Measurements from ENCODE around the gene CELF5. TPM values are rescaled to one million over a fixed set of nuclear protein-coding genes. Genes with fewer than 3 reads are reported as not detected.
"Not testable (repeated sequence)": the region's sequence is repeated elsewhere in the genome, so short reads cannot be mapped to it uniquely, and the experiment has no call there.

The CELF5 gene
- total RNA-seq, 2 experiments from 2014 or later, result 0.13 TPM; not detected in 1

GRCh38 chr19:3333020-3333583 lies 108.6 kb downstream of the CELF5 start:
- Histone ChIP-seq H3K9me3 (ENCODE audit: low read length) (no peaks in the 10 kb centered on the region), H3K4me2 (ENCODE audit: low read length) (no peak overlapping the region), H3K27ac (ENCODE audit: low read depth, low read length, poor library complexity, severe bottlenecking) (no peak overlapping the region), H3K79me2 (ENCODE audit: insufficient read depth, low read depth, low read length) (no peaks in the 10 kb centered on the region), H3K4me3 (ENCODE audit: low read depth, low read length, poor library complexity, severe bottlenecking) (no peak overlapping the region), H4K20me1 (ENCODE audit: insufficient read depth, low read length) (no peaks in the 10 kb centered on the region), H3K36me3 (ENCODE audit: insufficient read depth, low read length) (no peaks in the 10 kb centered on the region), H3K4me1 (ENCODE audit: insufficient read depth, low read length, poor library complexity, severe bottlenecking) (no peaks in the 10 kb centered on the region), H2AFZ (ENCODE audit: low read length) (no peak overlapping the region), H3K9me2 (ENCODE audit: insufficient read depth, low read length) (no peaks in the 10 kb centered on the region)
- BruUV-seq (replicated peaks), result no TSS peak
- CTCF ChIA-PET (ENCODE audit: unreplicated experiment), result no interaction called here
- no peak for DNase-seq (ENCODE audit: low spot score)
- TF ChIP-seq CTCF (conservative IDR thresholded peaks at IDR 0.05; ENCODE audit: low read length) (no peak), EZH2phosphoT487 (IDR thresholded peaks at IDR 0.05; ENCODE audit: borderline replicate concordance, low read depth, low read length) (no peak)
- intact Hi-C loops (cut with micrococcal nuclease; ENCODE audit: unreplicated experiment), result no loop called here
- POLR2A ChIA-PET, result interaction anchor here (0.6 kb wide), 1 partner anchor 150 kb away, joined by 3 read pairs; no protein-coding TSS in a partner anchor

GRCh38 chr19:3333662-3334061 lies 109.2 kb downstream of the CELF5 start:
- no peak overlapping the region for H3K4me3 ChIP-seq (ENCODE audit: low read depth, low read length, poor library complexity, severe bottlenecking)
- TF ChIP-seq CTCF (conservative IDR thresholded peaks at IDR 0.05; ENCODE audit: low read length) (no peak), EZH2phosphoT487 (IDR thresholded peaks at IDR 0.05; ENCODE audit: borderline replicate concordance, low read depth, low read length) (no peak)
- no peak overlapping the region for H3K4me2 ChIP-seq (ENCODE audit: low read length)
- no peaks in the 10 kb centered on the region for H3K79me2 ChIP-seq (ENCODE audit: insufficient read depth, low read depth, low read length)
- BruUV-seq (replicated peaks), result no TSS peak
- CTCF ChIA-PET (ENCODE audit: unreplicated experiment), result no interaction called here
- no peaks in the 10 kb centered on the region for H3K36me3 ChIP-seq (ENCODE audit: insufficient read depth, low read length)
- H4K20me1 ChIP-seq (ENCODE audit: insufficient read depth, low read length), result no peaks in the 10 kb centered on the region
- H3K4me1 ChIP-seq (ENCODE audit: insufficient read depth, low read length, poor library complexity, severe bottlenecking), result no peaks in the 10 kb centered on the region
- POLR2A ChIA-PET, result interaction anchor here (0.6 kb wide), 1 partner anchor 149 kb away, joined by 3 read pairs; no protein-coding TSS in a partner anchor
- no peaks in the 10 kb centered on the region for H3K9me3 ChIP-seq (ENCODE audit: low read length)
- intact Hi-C loops (cut with micrococcal nuclease; ENCODE audit: unreplicated experiment), result no loop called here
- H3K9me2 ChIP-seq (ENCODE audit: insufficient read depth, low read length), result no peaks in the 10 kb centered on the region
- no peak for DNase-seq (ENCODE audit: low spot score)
- H2AFZ ChIP-seq (ENCODE audit: low read length), result no peak overlapping the region
- H3K27ac ChIP-seq (ENCODE audit: low read depth, low read length, poor library complexity, severe bottlenecking), result no peak overlapping the region

- intact Hi-C loops (cut with micrococcal nuclease; ENCODE audit: unreplicated experiment); H3K79me2 ChIP-seq (ENCODE audit: insufficient read depth, low read depth, low read length); DNase-seq (ENCODE audit: low spot score); H3K4me3 ChIP-seq (ENCODE audit: low read depth, low read length, poor library complexity, severe bottlenecking); H3K9me3 ChIP-seq (ENCODE audit: low read length); CTCF ChIA-PET (ENCODE audit: unreplicated experiment); H3K4me1 ChIP-seq (ENCODE audit: insufficient read depth, low read length, poor library complexity, severe bottlenecking); POLR2A ChIA-PET; BruUV-seq (replicated peaks); H3K4me2 ChIP-seq (ENCODE audit: low read length); H2AFZ ChIP-seq (ENCODE audit: low read length); H3K9me2 ChIP-seq (ENCODE audit: insufficient read depth, low read length); H3K27ac ChIP-seq (ENCODE audit: low read depth, low read length, poor library complexity, severe bottlenecking); H3K36me3 ChIP-seq (ENCODE audit: insufficient read depth, low read length); H4K20me1 ChIP-seq (ENCODE audit: insufficient read depth, low read length): not testable (repeated sequence)
Measured at GRCh38 chr19:3334749-3335430, 110.4 kb downstream of the CELF5 start.

Measured in OCI-LY7 (cell line).